Measurements from ENCODE around the gene MXRA7.

- TF ChIP-seq CTCF (IDR thresholded peaks at IDR 0.05 in 4 of 5, conservative IDR thresholded peaks at IDR 0.05 in 1 of 5) = no peak
- TF ChIP-seq POLR2A (IDR thresholded peaks at IDR 0.05) = no peak
Measured at GRCh38 chr17:76735006-76735405, 24.2 kb upstream of the MXRA7 start.

All from gastrocnemius medialis (tissue), 4 donors.